Tibial nerve (tissue), 4 donors: ENCODE measurements around the gene C6orf120. TPM values are rescaled to one million over a fixed set of nuclear protein-coding genes. Genes with fewer than 3 reads are reported as not detected.

ENCODE experiments used
- DNase-seq, 2 donors: peaks; one replicate each; pipeline ENCODE4 v3.0.0-alpha.2; 2019; ENCODE audit warnings: low spot score in 2 of 2
- H3K27ac ChIP-seq, 4 donors: fragments of 200-600 bp; sonication (generic) in 3 of 4; one replicate each; pipeline ENCODE4 v1.5.1; 2017 to 2019; ENCODE audit warnings: mild to moderate bottlenecking in 1 of 4
- H3K27me3 ChIP-seq, 2 donors: fragments of 200-600 bp; sonication (generic) in 1 of 2; one replicate each; pipeline versions ENCODE4 v1.5.1 to v1.6.0; 2017 to 2019
- H3K36me3 ChIP-seq, 3 donors: fragments of 200-600 bp; sonication (generic); one replicate each; pipeline ENCODE4 v1.5.1; 2018 to 2019
- H3K4me1 ChIP-seq, 4 donors: fragments of 200-600 bp; sonication (generic) in 3 of 4; one replicate each; pipeline ENCODE4 v1.5.1; 2017 to 2019
- H3K4me3 ChIP-seq, 4 donors: fragments of 200-600 bp; sonication (generic) in 3 of 4; one replicate each; pipeline ENCODE4 v1.5.1; 2017 to 2019; ENCODE audit warnings: mild to moderate bottlenecking in 1 of 4, moderate library complexity in 1 of 4
- H3K9me3 ChIP-seq, 4 donors: fragments of 200-600 bp; sonication (generic) in 3 of 4; one replicate each; pipeline ENCODE4 v1.5.1; 2017 to 2019
- CTCF ChIP-seq, 5 experiments: fragments of 200-600 bp in 3 of 5; fragments of 450-650 bp in 2 of 5; sonication (generic) in 3 of 5; IDR thresholded peaks; one replicate each; pipeline ENCODE4 v1.5.1; 2016 to 2019; ENCODE audit warnings: antibody characterized with exemption in 5 of 5, mild to moderate bottlenecking in 3 of 5, moderate library complexity in 2 of 5
- EP300 ChIP-seq, 2 donors: sonication (generic); formaldehyde crosslinking; IDR thresholded peaks; one replicate each; pipeline ENCODE4 v1.6.1; 2017; ENCODE audit warnings: antibody characterized with exemption in 2 of 2, mild to moderate bottlenecking in 1 of 2
- POLR2A ChIP-seq, 2 donors: fragments of 450-650 bp; IDR thresholded peaks; one replicate each; pipeline ENCODE4 v1.6.1; 2017; ENCODE audit warnings: antibody characterized with exemption in 2 of 2, mild to moderate bottlenecking in 2 of 2, moderate library complexity in 2 of 2
- WGBS, 2 donors: methylation state at CpG; one replicate each; pipeline ENCODE4 v1.1.5; 2018; 5-methylcytosine and 5-hydroxymethylcytosine counted together
- total RNA-seq, 4 donors: library from RNA; depleted of rRNA; stranded (reverse); fragments of >200 nt; gene quantifications; one replicate each; pipeline ENCODE4 v1.1.0, GENCODE V29; 2016

The C6orf120 gene
- total RNA-seq, 4 donors from 2014 or later, result 42.0 to 47.5 (median 45.0) TPM

DNA sequence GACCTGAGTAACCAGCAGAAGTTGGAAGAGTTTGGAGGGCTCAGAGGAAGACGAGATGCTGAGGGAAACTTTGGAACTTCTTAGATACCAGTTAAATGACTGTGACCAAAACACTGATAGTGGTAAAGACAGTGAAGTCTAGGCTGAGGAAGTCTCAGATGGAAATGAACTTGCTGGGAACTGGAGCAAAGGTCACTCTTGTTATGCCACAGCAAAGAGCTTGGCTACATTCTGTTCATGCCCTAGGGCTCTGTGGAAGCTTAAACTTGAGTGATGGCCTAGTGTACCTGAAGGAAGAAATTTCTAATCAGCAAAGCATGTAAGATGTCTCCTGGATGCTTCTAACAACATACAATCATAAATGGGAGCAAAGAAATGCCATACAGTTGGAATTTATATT lies 24.8 kb upstream of the C6orf120 start:
- no peaks in the 10 kb centered on the region for H3K27me3 ChIP-seq
- H3K36me3 ChIP-seq, result peaks cover 0 to 63% (median 0%) of the 10 kb centered on the region in 3 donors
- H3K27ac ChIP-seq, result no peak overlapping the region
- 98 to 100% methylated on average over 1 of the region's 1 CpG for WGBS, 2 donors
- no peak for DNase-seq
- peaks cover 0 to 3% (median 0%) of the 10 kb centered on the region in 4 donors for H3K9me3 ChIP-seq
- TF ChIP-seq EP300 (IDR thresholded peaks at IDR 0.05), result no peak
- no peak overlapping the region for H3K4me3 ChIP-seq
- H3K4me1 ChIP-seq, result no peaks in the 10 kb centered on the region

DNA sequence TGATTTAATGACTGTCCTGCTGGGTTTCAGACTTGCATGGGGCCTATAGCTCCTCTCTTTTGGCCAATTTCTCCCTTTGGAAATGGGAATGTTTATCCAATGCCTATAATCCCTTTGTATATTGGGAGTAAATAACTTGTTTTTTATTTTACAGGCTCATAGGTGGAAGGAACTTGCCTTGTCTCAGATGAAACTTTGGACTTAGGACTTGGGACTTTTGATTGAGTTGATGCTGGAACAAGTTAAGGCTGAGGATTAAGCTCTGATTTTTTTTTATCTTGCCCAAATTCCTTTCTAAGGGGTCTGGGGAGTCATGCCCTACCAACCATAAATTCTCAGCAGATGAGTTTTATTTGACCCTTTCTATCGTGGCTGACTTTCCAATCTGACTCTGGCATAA lies 23.6 kb upstream of the C6orf120 start:
- H3K27me3 ChIP-seq, result no peaks in the 10 kb centered on the region
- peaks cover 0 to 66% (median 0%) of the 10 kb centered on the region in 3 donors for H3K36me3 ChIP-seq
- peaks cover 0 to 3% (median 0%) of the 10 kb centered on the region in 4 donors for H3K9me3 ChIP-seq
- no peak overlapping the region for H3K27ac ChIP-seq
- TF ChIP-seq CTCF (IDR thresholded peaks at IDR 0.05) (no peak), POLR2A (IDR thresholded peaks at IDR 0.05) (no peak), EP300 (IDR thresholded peaks at IDR 0.05) (no peak)
- DNase-seq, result no peak
- WGBS, 2 donors, result 56 to 58% methylated on average over 1 of the region's 1 CpG
- H3K4me3 ChIP-seq, result no peak overlapping the region
- no peaks in the 10 kb centered on the region for H3K4me1 ChIP-seq

DNA sequence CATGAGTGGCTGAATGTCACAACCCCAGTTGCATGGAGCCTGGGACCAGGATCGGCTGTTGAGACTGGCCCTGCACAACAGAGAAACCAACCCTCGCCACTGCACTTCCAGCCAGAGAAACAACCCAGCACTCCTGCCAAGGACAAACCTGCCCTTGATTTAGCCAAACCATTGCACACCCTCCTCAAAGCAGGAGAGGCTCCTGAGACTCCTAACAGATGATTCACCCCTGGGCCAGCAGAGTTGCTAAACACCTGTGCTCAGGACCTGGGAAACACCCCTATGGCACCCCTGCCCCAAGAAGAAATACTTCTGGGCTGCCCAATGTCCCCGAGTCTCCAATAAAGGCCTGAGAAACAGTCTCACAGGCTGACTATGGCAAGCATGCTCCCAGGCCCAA lies 17.9 kb upstream of the C6orf120 start:
- no peak overlapping the region for H3K4me3 ChIP-seq
- peaks cover 0 to 91% (median 0%) of the 10 kb centered on the region in 3 donors for H3K36me3 ChIP-seq
- DNase-seq, result no peak
- TF ChIP-seq POLR2A (IDR thresholded peaks at IDR 0.05) (no peak), EP300 (IDR thresholded peaks at IDR 0.05) (no peak), CTCF (IDR thresholded peaks at IDR 0.05) (no peak)
- no peaks in the 10 kb centered on the region for H3K27me3 ChIP-seq
- H3K4me1 ChIP-seq, result no peaks in the 10 kb centered on the region
- H3K9me3 ChIP-seq, result peaks cover 0 to 30% (median 4%) of the 10 kb centered on the region in 4 donors
- H3K27ac ChIP-seq, result no peak overlapping the region
- 100% methylated on average over 3 of the region's 3 CpGs for WGBS, 2 donors

DNA sequence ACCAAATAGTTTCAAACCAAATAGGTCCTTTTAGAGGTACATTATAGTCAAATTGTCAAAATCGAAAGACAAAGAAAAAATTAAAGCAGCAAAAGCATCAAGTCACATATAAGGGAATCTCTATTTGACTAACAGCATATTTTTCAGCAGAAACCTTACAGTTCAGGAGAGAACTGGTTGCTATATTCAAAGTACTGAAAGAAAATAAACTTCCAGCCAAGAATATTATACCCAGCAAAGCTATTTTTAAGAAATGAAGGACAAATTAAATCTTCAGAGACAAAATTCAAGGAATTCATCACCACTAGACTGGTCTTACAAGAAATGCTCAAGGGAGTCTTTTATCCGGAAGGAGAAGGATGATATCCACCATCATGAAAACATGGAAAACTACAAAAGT lies 16.1 kb upstream of the C6orf120 start:
- no peak overlapping the region for H3K27ac ChIP-seq
- H3K36me3 ChIP-seq, result peaks cover 0 to 90% (median 0%) of the 10 kb centered on the region in 3 donors
- DNase-seq, result no peak
- no peaks in the 10 kb centered on the region for H3K4me1 ChIP-seq
- no peaks in the 10 kb centered on the region for H3K27me3 ChIP-seq
- TF ChIP-seq EP300 (IDR thresholded peaks at IDR 0.05), result no peak
- no peak for TF ChIP-seq CTCF (IDR thresholded peaks at IDR 0.05)
- TF ChIP-seq POLR2A (IDR thresholded peaks at IDR 0.05), result no peak
- WGBS, 2 donors, result 97 to 100% methylated on average over 2 of the region's 2 CpGs
- peaks cover 0 to 30% (median 3%) of the 10 kb centered on the region in 4 donors for H3K9me3 ChIP-seq
- no peak overlapping the region for H3K4me3 ChIP-seq

DNA sequence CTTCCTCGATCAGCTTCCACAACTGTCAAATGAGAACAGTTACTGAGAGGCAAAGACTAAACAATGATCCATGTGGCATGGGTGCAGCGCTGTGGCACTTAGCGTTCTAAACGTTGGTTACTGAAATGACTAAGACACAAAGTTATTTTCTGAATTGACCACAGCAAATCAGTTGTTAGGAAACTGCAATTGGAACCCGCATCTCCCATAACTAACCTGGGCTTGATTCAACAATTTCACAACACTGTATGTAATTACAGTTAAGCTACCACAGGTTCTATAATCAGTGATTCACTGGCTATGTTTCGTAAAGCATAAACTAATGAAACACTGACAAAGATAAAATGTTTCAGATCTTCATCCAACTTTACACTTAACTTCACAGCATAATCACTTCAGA lies 12.6 kb upstream of the C6orf120 start:
- Histone ChIP-seq H3K4me3 (no peak overlapping the region), H3K27ac (no peak overlapping the region), H3K27me3 (no peaks in the 10 kb centered on the region), H3K4me1 (no peaks in the 10 kb centered on the region), H3K9me3 (peaks cover 0 to 45% (median 3%) of the 10 kb centered on the region in 4 donors), H3K36me3 (peaks cover 0 to 92% (median 0%) of the 10 kb centered on the region in 3 donors)
- DNase-seq, result no peak
- TF ChIP-seq CTCF (IDR thresholded peaks at IDR 0.05) (no peak), POLR2A (IDR thresholded peaks at IDR 0.05) (no peak), EP300 (IDR thresholded peaks at IDR 0.05) (no peak)
- 95 to 98% methylated on average over 6 of the region's 6 CpGs for WGBS, 2 donors

GRCh38 chr6:169691260-169691659 lies 10.7 kb upstream of the C6orf120 start:
- peaks cover 0 to 29% (median 0%) of the 10 kb centered on the region in 4 donors for H3K9me3 ChIP-seq
- 97% methylated on average over 2 of the region's 2 CpGs for WGBS, 2 donors
- TF ChIP-seq EP300 (IDR thresholded peaks at IDR 0.05) (no peak), POLR2A (IDR thresholded peaks at IDR 0.05) (no peak), CTCF (IDR thresholded peaks at IDR 0.05) (no peak)
- H3K36me3 ChIP-seq, result peaks cover 0 to 80% (median 0%) of the 10 kb centered on the region in 3 donors
- no peak overlapping the region for H3K4me3 ChIP-seq
- no peak for DNase-seq
- no peak overlapping the region for H3K27ac ChIP-seq
- H3K4me1 ChIP-seq, result no peaks in the 10 kb centered on the region
- no peaks in the 10 kb centered on the region for H3K27me3 ChIP-seq
